Suprapubic skin (tissue), 4 donors: ENCODE results near the gene ITGA2B.

Experiments used
- EP300 ChIP-seq: sonication (generic); formaldehyde crosslinking; IDR thresholded peaks from one replicate; pipeline ENCODE4 v1.6.1; 2017; ENCODE audit warnings: antibody characterized with exemption
- POLR2A ChIP-seq, 2 donors: fragments of 450-650 bp; IDR thresholded peaks; one replicate each; pipeline ENCODE4 v1.6.1; 2017; ENCODE audit warnings: antibody characterized with exemption in 2 of 2, mild to moderate bottlenecking in 2 of 2, moderate library complexity in 2 of 2
- POLR2AphosphoS5 ChIP-seq, 3 donors: sonication (generic); formaldehyde crosslinking; IDR thresholded peaks; one replicate each; pipeline ENCODE4 v1.6.1; 2017; ENCODE audit warnings: antibody characterized with exemption in 3 of 3

GRCh38 chr17:44375196-44376017, 14.0 kb downstream of the ITGA2B start:
- TF ChIP-seq POLR2A (IDR thresholded peaks at IDR 0.05) (no peak), EP300 (no peak), POLR2AphosphoS5 (IDR thresholded peaks at IDR 0.05) (no peak)
